Endothelial cell of umbilical vein (primary cell): ENCODE results near the gene FA2H. TPM values are rescaled to one million over a fixed set of nuclear protein-coding genes. Genes with fewer than 3 reads are reported as not detected.

Experiments used
- BruUV-seq: library from RNA; stranded (reverse); fragments of 400-500 nt; replicated peaks from 2 replicates; lab custom pipeline; 2021; lab: Mats Ljungman, UMichigan
- CTCF ChIA-PET: fragments of 300-600, 350-600 bp; sonication (Branson Sonifier 250); formaldehyde crosslinking; loops from one replicate; lab custom pipeline; 2021; ENCODE audit warnings: antibody characterized with exemption, inconsistent platforms; lab: Charles Lee
- POLR2A ChIA-PET: fragments of 300-600, 350-600 bp; sonication (Branson Sonifier 250); formaldehyde crosslinking; loops from one replicate; lab custom pipeline; 2021; ENCODE audit warnings: antibody characterized with exemption, inconsistent platforms; lab: Charles Lee
- DNase-seq: peaks from one replicate; pipeline ENCODE4 v3.0.0-alpha.2; 2011; ENCODE audit warnings: low read depth, low spot score
- FAIRE-seq: peaks from 2 replicates; lab custom pipeline; 2011; peaks lifted over from hg19 to GRCh38; lab: Jason Lieb, UNC
- H2AFZ ChIP-seq: 2 replicates; pipeline ENCODE4 v1.6.0; 2012; ENCODE audit warnings: low read depth, low read length, control low read depth, inconsistent platforms
- H3K27ac ChIP-seq: 2 replicates; pipeline ENCODE4 v1.5.1; 2011; ENCODE audit warnings: low read depth, mild to moderate bottlenecking, control low read depth, low read length, moderate library complexity; ENCODE audit not compliant: insufficient read depth
- H3K27me3 ChIP-seq, 2 experiments: 2 replicates each; pipeline versions ENCODE4 v1.6.0 to v1.6.1; 2011; ENCODE audit warnings: low read length in 2 of 2, mixed read lengths in 1 of 2; ENCODE audit not compliant: control insufficient read depth in 2 of 2, insufficient read depth in 2 of 2
- H3K36me3 ChIP-seq, 2 experiments: 2 replicates in 1 of 2; 3 replicates in 1 of 2; pipeline ENCODE4 v1.5.1; 2011; ENCODE audit warnings: low read length in 2 of 2, mild to moderate bottlenecking in 1 of 2, moderate library complexity in 1 of 2; ENCODE audit not compliant: control insufficient read depth in 2 of 2, insufficient read depth in 2 of 2; ENCODE audit errors: extremely low read depth in 1 of 2
- H3K4me1 ChIP-seq: 3 replicates; pipeline ENCODE4 v1.5.1; 2011; ENCODE audit warnings: mild to moderate bottlenecking, low read length; ENCODE audit not compliant: control insufficient read depth, insufficient read depth; ENCODE audit errors: extremely low read depth
- H3K4me2 ChIP-seq: 2 replicates; pipeline ENCODE4 v1.6.1; 2011; ENCODE audit warnings: low read length, control low read depth, mixed read lengths; ENCODE audit not compliant: insufficient read depth
- H3K4me3 ChIP-seq, 3 experiments: fragments of 200-600 bp in 1 of 3; sonication (generic), shearing (Covaris generic) in 1 of 3; replicated peaks in 1 of 3; 2 replicates each; pipeline ENCODE4 v1.5.1; 2011 to 2016; ENCODE audit warnings: control low read depth in 3 of 3, low read length in 3 of 3, mild to moderate bottlenecking in 2 of 3, inconsistent platforms in 1 of 3, low read depth in 1 of 3, moderate library complexity in 1 of 3; ENCODE audit not compliant: insufficient read depth in 1 of 3
- H3K79me2 ChIP-seq: 2 replicates; pipeline ENCODE4 v1.6.0; 2012; ENCODE audit warnings: low read length, inconsistent platforms; ENCODE audit not compliant: control insufficient read depth, insufficient read depth
- H3K9ac ChIP-seq: replicated peaks from 2 replicates; pipeline ENCODE3; 2011; ENCODE audit warnings: low read length, control low read depth; ENCODE audit not compliant: insufficient read depth; ENCODE audit errors: extremely low read depth
- H3K9me1 ChIP-seq: replicated peaks from 3 replicates; pipeline ENCODE4 v1.6.0; 2011; ENCODE audit warnings: mild to moderate bottlenecking, low read length; ENCODE audit not compliant: control insufficient read depth, insufficient read depth; ENCODE audit errors: extremely low read depth
- H3K9me3 ChIP-seq: replicated peaks from 2 replicates; pipeline ENCODE4 v1.5.1; 2012; ENCODE audit warnings: low read length, inconsistent platforms; ENCODE audit not compliant: control insufficient read depth, insufficient read depth
- H4K20me1 ChIP-seq: replicated peaks from 2 replicates; pipeline ENCODE3; 2011; ENCODE audit warnings: mild to moderate bottlenecking, low read length; ENCODE audit not compliant: control insufficient read depth, insufficient read depth; ENCODE audit errors: extremely low read depth
- EZH2 ChIP-seq: IDR thresholded peaks from 2 replicates; pipeline ENCODE4 v1.6.1; 2012; ENCODE audit warnings: borderline replicate concordance, low read depth, mild to moderate bottlenecking, moderate library complexity, low read length, inconsistent platforms; ENCODE audit not compliant: severe bottlenecking
- FOS ChIP-seq: IDR thresholded peaks from 2 replicates; pipeline ENCODE4 v1.6.1; 2011; ENCODE audit warnings: mild to moderate bottlenecking, low read length, moderate library complexity, borderline replicate concordance; ENCODE audit not compliant: insufficient read depth
- GATA2 ChIP-seq: IDR thresholded peaks from 2 replicates; pipeline ENCODE4 v1.7.0; 2011; ENCODE audit warnings: low read depth, mild to moderate bottlenecking, moderate library complexity, mixed read lengths, low read length; ENCODE audit not compliant: insufficient read length, insufficient read depth
- JUN ChIP-seq: IDR thresholded peaks from 2 replicates; pipeline ENCODE4 v1.6.1; 2011; ENCODE audit warnings: borderline replicate concordance, low read depth; ENCODE audit not compliant: insufficient read length, insufficient read depth
- MAX ChIP-seq: IDR thresholded peaks from 2 replicates; pipeline ENCODE4 v1.6.1; 2011; ENCODE audit not compliant: insufficient read depth, insufficient read length
- MYC ChIP-seq: IDR thresholded peaks from one replicate; pipeline ENCODE4 v1.6.1; 2011; ENCODE audit warnings: mild to moderate bottlenecking, low read depth, low read length
- POLR2A ChIP-seq: IDR thresholded peaks from 2 replicates; pipeline ENCODE4 v1.6.1; 2012; ENCODE audit warnings: low read depth, mild to moderate bottlenecking, control low read depth, low read length
- POLR2AphosphoS5 ChIP-seq: IDR thresholded peaks from 2 replicates; pipeline ENCODE4 v1.6.1; 2012; ENCODE audit warnings: low read depth, mild to moderate bottlenecking, control low read depth, low read length, moderate library complexity; ENCODE audit not compliant: insufficient read depth
- dilution Hi-C: fragments of 300-500 bp; cut with MboI; formaldehyde crosslinking; loops from one replicate; pipeline ENCODE4 v1.15.0; 2019; ENCODE audit warnings: low sequenced_read_pairs; ENCODE audit not compliant: extremely low pct_ligation_motif_present
- intact Hi-C: fragments of 100-400 bp; cut with micrococcal nuclease; formaldehyde crosslinking; loops from one replicate; pipeline ENCODE4 v1.10.0; 2022
- polyA plus RNA-seq, 4 experiments: library from polyadenylated mRNA; depleted of rRNA in 3 of 4; stranded (reverse) in 3 of 4; unstranded in 1 of 4; fragments of >200 nt; gene quantifications; 2 replicates each; pipeline versions ENCODE4 v1.2.1 to v1.2.3, GENCODE V29; 2011 to 2012; ENCODE audit warnings: missing spikeins in 1 of 4
- total RNA-seq: library from RNA; stranded (reverse); gene quantifications from 2 replicates; pipeline ENCODE4 v1.2.3, GENCODE V29; 2021
- TF ChIP-seq, protein P1 (sequence below), 2 donors: IDR thresholded peaks; 1 replicate in 1 of 2; 2 replicates in 1 of 2; pipeline ENCODE4 v1.5.1; 2011; ENCODE audit warnings: low read length in 2 of 2, mild to moderate bottlenecking in 2 of 2, moderate library complexity in 2 of 2, control low read depth in 1 of 2, inconsistent platforms in 1 of 2, low read depth in 1 of 2; ENCODE audit not compliant: insufficient read depth in 1 of 2; ENCODE audit errors: extremely low read depth in 1 of 2

Gene FA2H
- total and polyA plus RNA-seq, 2 donors (not counting 3 experiments of a cell fraction or from before 2014, with no cell fraction given): not detected

GRCh38 chr16:74744566-74744965 lies 30.1 kb downstream of the FA2H start:
- TF ChIP-seq POLR2AphosphoS5 (no peak), MYC (no peak), EZH2 (no peak), FOS (no peak), MAX (no peak), POLR2A (no peak), JUN (no peak), GATA2 (no peak)
- TF ChIP-seq, protein P1, sequence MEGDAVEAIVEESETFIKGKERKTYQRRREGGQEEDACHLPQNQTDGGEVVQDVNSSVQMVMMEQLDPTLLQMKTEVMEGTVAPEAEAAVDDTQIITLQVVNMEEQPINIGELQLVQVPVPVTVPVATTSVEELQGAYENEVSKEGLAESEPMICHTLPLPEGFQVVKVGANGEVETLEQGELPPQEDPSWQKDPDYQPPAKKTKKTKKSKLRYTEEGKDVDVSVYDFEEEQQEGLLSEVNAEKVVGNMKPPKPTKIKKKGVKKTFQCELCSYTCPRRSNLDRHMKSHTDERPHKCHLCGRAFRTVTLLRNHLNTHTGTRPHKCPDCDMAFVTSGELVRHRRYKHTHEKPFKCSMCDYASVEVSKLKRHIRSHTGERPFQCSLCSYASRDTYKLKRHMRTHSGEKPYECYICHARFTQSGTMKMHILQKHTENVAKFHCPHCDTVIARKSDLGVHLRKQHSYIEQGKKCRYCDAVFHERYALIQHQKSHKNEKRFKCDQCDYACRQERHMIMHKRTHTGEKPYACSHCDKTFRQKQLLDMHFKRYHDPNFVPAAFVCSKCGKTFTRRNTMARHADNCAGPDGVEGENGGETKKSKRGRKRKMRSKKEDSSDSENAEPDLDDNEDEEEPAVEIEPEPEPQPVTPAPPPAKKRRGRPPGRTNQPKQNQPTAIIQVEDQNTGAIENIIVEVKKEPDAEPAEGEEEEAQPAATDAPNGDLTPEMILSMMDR (IDR thresholded peaks at IDR 0.05; ENCODE audit: extremely low read depth in 1 of 2, insufficient read depth in 1 of 2, low read depth in 1 of 2, low read length in 2 of 2): no peak
- intact Hi-C loops (no loop called here), dilution Hi-C loops (no loop called here)
- POLR2A ChIA-PET: no interaction called here
- DNase-seq (no peak), FAIRE-seq (no peak)
- H4K20me1 ChIP-seq: no peaks in the 10 kb centered on the region
- no peaks in the 10 kb centered on the region for H3K4me1 ChIP-seq
- H2AFZ ChIP-seq: no peak overlapping the region
- BruUV-seq: no TSS peak
- H3K27ac ChIP-seq: no peak overlapping the region
- H3K4me2 ChIP-seq: no peak overlapping the region
- H3K9ac ChIP-seq: no peak overlapping the region
- H3K4me3 ChIP-seq: no peak overlapping the region
- H3K9me3 ChIP-seq: no peaks in the 10 kb centered on the region
- H3K79me2 ChIP-seq: no peaks in the 10 kb centered on the region
- H3K36me3 ChIP-seq: no peaks in the 10 kb centered on the region
- CTCF ChIA-PET: interaction anchor here (1.0 kb wide), 1 partner anchor 32 kb away, joined by 3 read pairs; no protein-coding TSS in a partner anchor
- H3K27me3 ChIP-seq: no peaks in the 10 kb centered on the region
- no peaks in the 10 kb centered on the region for H3K9me1 ChIP-seq
